HG02763 (cell line): ENCODE measurements around the gene MAP1B.
A peak's percentile ranks its signal among the peaks of the same experiment; 100 is the strongest.

Experiments
- ATAC-seq: cut with Tn5 transposase; IDR thresholded peaks from one replicate; pipeline ENCODE4 v1.9.1; 2021; ENCODE audit warnings: mild to moderate bottlenecking, moderate library complexity; ENCODE audit not compliant: unreplicated experiment

The MAP1B gene

GRCh38 chr5:72187388-72188075, 80.3 kb downstream of the MAP1B start:
- ATAC-seq = no peak

GRCh38 chr5:72188166-72188565, 80.9 kb downstream of the MAP1B start:
- no peak for ATAC-seq

GRCh38 chr5:72189146-72189545, 81.9 kb downstream of the MAP1B start:
- ATAC-seq = no peak

GRCh38 chr5:72191404-72191803, 84.1 kb downstream of the MAP1B start:
- ATAC-seq = no peak

GRCh38 chr5:72194846-72195245, 87.6 kb downstream of the MAP1B start:
- peak; percentile 91 for ATAC-seq

- no peak for ATAC-seq
These were observed 88.3 kb downstream of the MAP1B start for GRCh38 chr5:72195581-72195980.

- no peak for ATAC-seq
These were observed 90.1 kb downstream of the MAP1B start for GRCh38 chr5:72197393-72197792.

- ATAC-seq = no peak
These were observed 92.4 kb downstream of the MAP1B start for GRCh38 chr5:72199681-72200080.

- no peak for ATAC-seq
These were observed 95.1 kb downstream of the MAP1B start for GRCh38 chr5:72202331-72202825.

GRCh38 chr5:72203251-72203845, 96.1 kb downstream of the MAP1B start:
- ATAC-seq = no peak

- no peak for ATAC-seq
These were observed 97.7 kb downstream of the MAP1B start for GRCh38 chr5:72204946-72205345.

- no peak for ATAC-seq
These were observed 98.2 kb downstream of the MAP1B start for GRCh38 chr5:72205431-72206009.

GRCh38 chr5:72206160-72206559, 98.9 kb downstream of the MAP1B start:
- no peak for ATAC-seq

GRCh38 chr5:72206994-72207393, 99.7 kb downstream of the MAP1B start:
- no peak for ATAC-seq

- no peak for ATAC-seq
These were observed 101.2 kb downstream of the MAP1B start for GRCh38 chr5:72208324-72208926.

GRCh38 chr5:72209147-72210115, 102.2 kb downstream of the MAP1B start:
- no peak for ATAC-seq

- no peak for ATAC-seq
These were observed 103.8 kb downstream of the MAP1B start for GRCh38 chr5:72210888-72211678.

- ATAC-seq = no peak
These were observed 104.9 kb downstream of the MAP1B start for GRCh38 chr5:72212171-72212570.

GRCh38 chr5:72213482-72213881, 106.2 kb downstream of the MAP1B start:
- ATAC-seq = no peak

- no peak for ATAC-seq
These were observed 106.9 kb downstream of the MAP1B start for GRCh38 chr5:72214168-72214567.
